ENCODE measurements around the gene SLC16A13. TPM values are rescaled to one million over a fixed set of nuclear protein-coding genes. Genes with fewer than 3 reads are reported as not detected.

The SLC16A13 gene
- total and polyA plus RNA-seq, 2 donors from 2014 or later: 6.5 to 11.6 TPM

- H3K27me3 ChIP-seq (ENCODE audit: control insufficient read depth, insufficient read depth, low read length): no peaks in the 10 kb centered on the region
- H3K4me1 ChIP-seq (ENCODE audit: control insufficient read depth in 2 of 3, insufficient read depth in 2 of 3, low read depth in 1 of 3, low read length in 3 of 3): no peaks in the 10 kb centered on the region
- intact Hi-C loops (cut with DNase I): no loop called here
- no peak within 1 kb of the TSS for H3K9ac ChIP-seq (ENCODE audit: low read length in 3 of 3)
- H3K9me3 ChIP-seq (ENCODE audit: control insufficient read depth in 2 of 3, insufficient read depth in 1 of 3, low read length in 3 of 3): no peaks in the 10 kb centered on the region
- DNase-seq: peak in 2 of 5 donors; percentile 13 to 42
- no peak within 1 kb of the TSS for H3K4me3 ChIP-seq (ENCODE audit: low read length in 3 of 3)
- TF ChIP-seq CTCF (IDR thresholded peaks at IDR 0.05; ENCODE audit: borderline replicate concordance, extremely low read depth, insufficient read depth): no peak
- no peak within 1 kb of the TSS for H3K27ac ChIP-seq (ENCODE audit: low read depth in 2 of 2, low read length in 2 of 2)
- FAIRE-seq: no peak
- no peaks in the 10 kb centered on the region for H3K36me3 ChIP-seq (ENCODE audit: control insufficient read depth in 2 of 3, insufficient read depth in 3 of 3, low read length in 3 of 3)
Measured at GRCh38 chr17:7079581-7080455, 44.0 kb downstream of the SLC16A13 start, which contains the start of gene CLEC10A. TSS of gene CLEC10A (minus strand) at chr17:7080251. CDS start at chr17:7078812, 1,439 bp downstream.

GRCh38 chr17:7080456-7081041 lies 44.7 kb downstream of the SLC16A13 start:
- Histone ChIP-seq H3K27ac (ENCODE audit: low read depth in 2 of 2, low read length in 2 of 2) (no peak overlapping the region), H3K9me3 (ENCODE audit: control insufficient read depth in 2 of 3, insufficient read depth in 1 of 3, low read length in 3 of 3) (no peaks in the 10 kb centered on the region), H3K27me3 (ENCODE audit: control insufficient read depth, insufficient read depth, low read length) (no peaks in the 10 kb centered on the region), H3K9ac (ENCODE audit: low read length in 3 of 3) (no peak overlapping the region), H3K4me1 (ENCODE audit: control insufficient read depth in 2 of 3, insufficient read depth in 2 of 3, low read depth in 1 of 3, low read length in 3 of 3) (no peaks in the 10 kb centered on the region), H3K36me3 (ENCODE audit: control insufficient read depth in 2 of 3, insufficient read depth in 3 of 3, low read length in 3 of 3) (no peaks in the 10 kb centered on the region), H3K4me3 (ENCODE audit: low read length in 3 of 3) (no peak overlapping the region)
- no peak for TF ChIP-seq CTCF (IDR thresholded peaks at IDR 0.05; ENCODE audit: borderline replicate concordance, extremely low read depth, insufficient read depth)
- intact Hi-C loops (cut with DNase I): no loop called here
- DNase-seq (no peak), FAIRE-seq (no peak)

GRCh38 chr17:7081341-7082062 lies 45.7 kb downstream of the SLC16A13 start:
- DNase-seq: no peak
- H3K27me3 ChIP-seq (ENCODE audit: control insufficient read depth, insufficient read depth, low read length): no peaks in the 10 kb centered on the region

More at GRCh38 chr17:7081341-7082062, 45.7 kb downstream of the SLC16A13 start:
- Histone ChIP-seq H3K27ac (ENCODE audit: low read depth in 2 of 2, low read length in 2 of 2) (no peak overlapping the region), H3K4me3 (ENCODE audit: low read length in 3 of 3) (no peak overlapping the region), H3K4me1 (ENCODE audit: control insufficient read depth in 2 of 3, insufficient read depth in 2 of 3, low read depth in 1 of 3, low read length in 3 of 3) (no peaks in the 10 kb centered on the region), H3K36me3 (ENCODE audit: control insufficient read depth in 2 of 3, insufficient read depth in 3 of 3, low read length in 3 of 3) (no peaks in the 10 kb centered on the region), H3K9ac (ENCODE audit: low read length in 3 of 3) (no peak overlapping the region), H3K9me3 (ENCODE audit: control insufficient read depth in 2 of 3, insufficient read depth in 1 of 3, low read length in 3 of 3) (no peaks in the 10 kb centered on the region)
- intact Hi-C loops (cut with DNase I): no loop called here
- FAIRE-seq: no peak
- no peak for TF ChIP-seq CTCF (IDR thresholded peaks at IDR 0.05; ENCODE audit: borderline replicate concordance, extremely low read depth, insufficient read depth)
